Renal cortex interstitium (tissue), 11 donors: ENCODE measurements around the gene RNF32. TPM values are rescaled to one million over a fixed set of nuclear protein-coding genes. Genes with fewer than 3 reads are reported as not detected.
"Not testable (repeated sequence)": the region's sequence is repeated elsewhere in the genome, so short reads cannot be mapped to it uniquely, and the experiment has no call there.

Experiments used
- DNase-seq, 11 donors: peaks; one replicate each; pipeline ENCODE4 v3.0.0-alpha.2; 2013; ENCODE audit warnings: low read depth in 9 of 11, low spot score in 4 of 11; ENCODE audit errors: extremely low read depth in 1 of 11
- polyA plus RNA-seq, 3 donors: library from polyadenylated mRNA; unstranded; fragments of 120-200 nt; gene quantifications; one replicate each; pipeline ENCODE4 v1.2.1, GENCODE V29; 2013; ENCODE audit not compliant: insufficient read length in 3 of 3

RNF32 gene
- polyA plus RNA-seq, 3 donors = 2.7 to 3.7 (median 2.9) TPM

DNA sequence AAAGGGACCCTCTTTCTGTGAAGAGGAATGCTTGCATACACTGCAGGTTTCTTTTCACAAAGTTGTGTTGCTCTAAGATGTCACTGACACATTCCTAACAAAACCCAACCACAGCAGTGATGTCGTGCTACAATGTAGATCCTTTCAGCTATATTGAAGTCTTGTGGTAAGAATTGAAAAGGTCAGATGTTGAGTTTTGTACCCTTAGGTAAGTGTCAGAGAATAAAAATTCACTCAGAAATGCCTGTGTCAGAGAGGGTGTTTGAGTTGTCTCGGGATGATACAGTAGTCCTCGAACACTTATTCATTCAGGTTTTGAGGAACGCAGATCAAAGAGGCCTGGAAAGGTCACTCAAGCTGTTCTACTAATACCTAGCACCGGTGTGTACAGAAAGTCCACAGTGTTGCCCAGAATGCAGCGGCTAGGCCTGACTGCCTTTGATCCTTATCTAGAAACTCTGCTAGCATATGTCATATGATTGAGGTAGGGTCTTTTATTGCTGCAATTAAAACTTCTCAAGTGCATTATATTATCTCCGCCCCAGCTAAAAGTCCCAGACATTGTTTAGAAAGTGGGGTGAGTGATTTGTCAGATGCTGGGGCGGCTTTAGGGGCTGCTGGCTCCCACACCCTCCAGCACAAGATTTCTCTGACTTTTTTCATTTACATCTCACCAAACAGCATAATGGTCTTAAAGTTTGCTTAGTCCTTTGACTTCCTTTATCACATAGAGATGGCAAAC lies 26.0 kb downstream of the RNF32 start:
- DNase-seq = no peak

DNA sequence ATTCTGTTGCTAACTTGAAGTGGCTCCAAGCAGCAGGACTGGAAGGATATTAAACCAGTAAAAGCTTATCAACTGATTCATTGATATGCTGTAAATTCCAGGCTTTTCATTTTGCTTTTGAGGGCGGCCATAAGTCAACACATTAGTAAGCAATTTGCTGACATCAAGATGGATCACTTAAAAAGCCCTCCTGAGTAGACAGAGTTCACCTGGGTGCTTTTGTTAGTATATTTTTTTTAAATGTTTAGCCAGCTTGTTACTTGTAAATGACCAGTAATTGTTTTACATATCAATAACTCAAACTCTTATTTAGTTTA lies 26.5 kb downstream of the RNF32 start:
- DNase-seq = no peak

DNA sequence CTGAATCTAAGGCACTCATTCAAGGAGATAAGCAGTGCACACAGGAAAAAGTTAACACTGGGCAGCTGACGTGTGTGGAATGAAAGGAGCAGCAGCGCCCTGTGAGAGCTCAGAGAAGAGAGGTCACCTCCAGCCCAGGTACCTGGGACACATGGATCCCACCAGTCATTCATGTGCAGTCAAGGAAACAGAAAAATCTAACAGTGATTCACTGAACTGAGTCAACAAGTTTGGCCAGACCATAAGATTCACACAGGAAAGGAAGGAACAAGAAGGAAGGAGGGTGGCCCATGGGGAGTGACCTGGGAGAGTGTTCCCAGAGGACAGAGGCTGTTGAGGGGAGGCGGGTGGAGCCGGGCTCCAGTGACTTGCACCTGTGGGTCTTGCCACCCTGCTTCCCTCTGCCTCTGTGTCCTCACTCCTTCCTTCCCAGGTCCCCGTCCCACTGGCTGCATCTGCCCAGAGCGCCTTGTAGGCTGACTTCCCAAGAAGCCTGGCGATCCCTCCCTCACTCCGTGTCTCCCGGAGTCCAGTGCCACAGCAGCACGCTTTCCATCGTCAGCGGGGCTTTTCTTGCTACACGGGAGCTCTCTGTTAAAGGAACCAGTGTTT lies 27.7 kb downstream of the RNF32 start:
- no peak for DNase-seq

GRCh38 chr7:156669035-156669828 lies 28.7 kb downstream of the RNF32 start:
- DNase-seq = no peak

DNA sequence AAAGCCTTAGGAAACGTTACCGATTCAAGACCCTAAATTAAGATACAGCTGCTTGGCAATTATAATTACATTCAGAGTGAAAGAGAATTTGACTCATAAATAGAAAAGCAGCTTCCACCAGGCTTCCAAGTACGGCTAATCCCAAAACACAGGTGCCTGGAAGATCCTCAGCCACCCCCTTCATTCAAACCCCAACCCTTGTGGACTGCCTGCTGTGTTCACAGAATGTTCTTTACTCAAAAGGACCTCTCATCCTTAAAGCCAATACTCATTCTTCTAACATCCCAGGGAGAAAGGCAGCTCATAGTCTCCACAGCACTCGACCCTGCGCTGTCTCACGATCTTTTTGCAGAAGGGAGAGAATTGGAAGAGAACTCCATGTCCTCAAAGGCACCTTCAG lies 32.9 kb downstream of the RNF32 start:
- no peak for DNase-seq

- no peak for DNase-seq
Measured at GRCh38 chr7:156673902-156674301, 33.3 kb downstream of the RNF32 start.

GRCh38 chr7:156675721-156676120 lies 35.1 kb downstream of the RNF32 start:
- no peak for DNase-seq

DNA sequence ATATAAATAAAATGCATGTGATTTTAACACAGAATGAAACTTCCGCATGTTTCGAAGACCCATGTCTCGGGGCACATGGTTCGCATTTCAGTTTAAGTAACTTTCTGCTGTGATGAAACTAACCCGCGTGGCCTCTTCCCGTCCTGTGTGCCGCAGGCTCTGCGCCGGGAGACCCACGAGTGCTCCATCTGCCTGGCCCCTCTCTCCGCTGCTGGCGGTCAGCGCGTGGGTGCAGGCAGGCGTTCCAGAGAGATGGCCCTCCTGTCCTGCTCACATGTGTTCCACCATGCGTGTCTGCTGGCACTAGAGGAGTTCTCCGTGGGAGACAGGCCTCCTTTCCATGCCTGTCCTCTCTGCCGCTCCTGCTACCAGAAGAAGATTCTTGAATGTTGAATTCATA lies 35.7 kb downstream of the RNF32 start:
- no peak for DNase-seq

GRCh38 chr7:156677374-156678054 lies 36.9 kb downstream of the RNF32 start:
- no peak for DNase-seq

GRCh38 chr7:156680281-156680680 lies 39.7 kb downstream of the RNF32 start:
- no peak for DNase-seq

- no peak for DNase-seq
Measured at GRCh38 chr7:156682928-156683327, 42.4 kb downstream of the RNF32 start.

DNA sequence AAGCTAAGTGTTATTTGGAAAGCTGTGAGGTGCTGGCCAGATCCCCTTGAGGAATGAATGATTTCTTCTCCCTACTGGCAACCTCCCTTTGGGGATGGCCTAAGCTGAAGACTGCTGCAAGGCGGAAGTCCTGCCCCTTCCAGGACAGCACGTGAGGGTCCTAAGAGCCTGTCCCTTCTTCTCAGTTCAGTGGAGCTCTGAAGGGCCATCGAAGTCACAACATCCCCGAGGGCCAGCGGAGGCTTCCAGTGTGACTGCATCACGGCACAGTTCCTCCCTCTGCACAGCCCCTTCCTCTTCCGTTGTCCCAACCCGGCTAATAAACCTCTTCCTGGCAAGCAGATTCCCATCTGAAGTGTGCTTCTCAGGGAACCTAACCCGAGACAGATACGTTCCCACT lies 43.7 kb downstream of the RNF32 start:
- DNase-seq = no peak

DNA sequence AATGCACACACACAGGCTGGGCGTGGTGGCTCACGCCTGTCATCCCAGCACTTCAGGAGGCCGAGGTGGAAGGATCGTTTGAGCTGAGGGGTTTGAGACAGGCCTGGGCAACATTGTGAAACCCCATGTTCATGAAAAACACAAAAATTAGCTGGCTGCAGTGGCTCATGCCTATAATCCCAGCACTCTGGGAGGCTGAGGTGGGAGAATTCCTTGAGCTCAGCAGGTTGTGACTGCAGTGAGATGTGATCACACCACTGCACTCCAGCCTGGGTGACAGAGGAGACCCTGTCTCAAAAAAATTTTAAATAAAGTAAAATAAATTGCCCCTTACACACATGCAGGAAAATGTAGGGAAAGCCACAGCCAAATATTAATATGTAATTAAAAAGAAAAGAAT lies 44.1 kb downstream of the RNF32 start:
- DNase-seq = peak in 2 of 11 donors; percentile 7 to 35

- DNase-seq = no peak
Measured at GRCh38 chr7:156691764-156692163, 51.2 kb downstream of the RNF32 start.

GRCh38 chr7:156692849-156693248 lies 52.3 kb downstream of the RNF32 start:
- DNase-seq = no peak

GRCh38 chr7:156693627-156694026 lies 53.1 kb downstream of the RNF32 start:
- DNase-seq = no peak

DNA sequence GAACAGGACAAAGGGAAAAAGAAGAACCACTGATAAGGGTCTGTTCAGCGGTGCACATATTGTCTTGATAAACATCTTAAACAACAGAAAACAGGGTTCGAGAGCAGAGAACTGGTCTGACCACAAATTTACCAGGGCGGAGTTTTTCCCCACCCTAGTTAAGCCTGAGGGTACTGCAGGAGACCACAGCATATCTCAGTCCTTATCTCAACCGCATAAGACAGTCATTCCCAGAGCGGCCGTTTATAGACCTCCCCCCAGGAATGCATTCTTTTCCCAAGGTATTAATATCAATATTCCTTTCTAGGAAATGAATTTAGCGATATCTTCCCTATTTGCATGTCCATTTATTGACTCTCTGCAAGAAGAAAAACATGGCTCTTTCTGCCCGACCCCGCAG lies 56.7 kb downstream of the RNF32 start:
- DNase-seq = not testable (repeated sequence)

- DNase-seq = not testable (repeated sequence)
Measured at GRCh38 chr7:156698512-156698911, 57.9 kb downstream of the RNF32 start.

DNA sequence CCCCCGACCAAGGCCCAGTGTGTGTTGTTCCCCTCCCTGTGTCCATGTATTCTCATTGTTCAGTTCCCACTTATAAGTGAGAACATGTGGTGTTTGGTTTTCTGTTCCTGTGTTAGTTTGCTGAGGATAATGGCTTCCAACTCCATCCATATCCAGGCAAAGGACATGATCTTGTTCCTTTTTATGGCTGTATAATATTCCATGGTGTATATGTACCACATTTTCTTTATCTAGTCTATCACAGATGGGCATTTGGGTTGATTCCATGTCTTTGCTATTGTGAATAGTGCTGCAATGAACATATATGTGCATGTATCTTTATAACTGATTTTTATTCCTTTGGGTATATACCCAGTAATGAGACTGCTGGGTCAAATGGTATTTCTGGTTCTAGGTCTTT lies 61.2 kb downstream of the RNF32 start:
- not testable (repeated sequence) for DNase-seq

GRCh38 chr7:156702399-156702798 lies 61.8 kb downstream of the RNF32 start:
- no peak for DNase-seq
